Omental fat pad (tissue), 4 donors: ENCODE measurements around the gene CCDC18. TPM values are rescaled to one million over a fixed set of nuclear protein-coding genes. Genes with fewer than 3 reads are reported as not detected.

Experiments
- ATAC-seq: fragments of 150-250 bp; one replicate; pipeline ENCODE4 v1.9.1; 2016; ENCODE audit warnings: mild to moderate bottlenecking, moderate library complexity; ENCODE audit not compliant: low FRiP score
- DNase-seq: peaks from one replicate; pipeline ENCODE4 v3.0.0-alpha.2; 2019; ENCODE audit warnings: low spot score
- CTCF ChIP-seq, 3 donors: fragments of 450-650 bp; IDR thresholded peaks; one replicate each; pipeline ENCODE4 v1.5.1; 2016 to 2017; ENCODE audit warnings: antibody characterized with exemption in 3 of 3, mild to moderate bottlenecking in 3 of 3, moderate library complexity in 2 of 3
- small RNA-seq: library from RNA; depleted of rRNA; stranded (forward); fragments of <200 nt; gene quantifications from one replicate; pipeline ENCODE3, GENCODE V24; 2016
- total RNA-seq, 4 donors: library from RNA; depleted of rRNA; stranded (reverse); fragments of >200 nt; gene quantifications; one replicate each; pipeline ENCODE4 v1.1.0, GENCODE V29; 2016

The CCDC18 gene
- total RNA-seq, 4 donors from 2014 or later: 8.2 to 12.6 (median 10.1) TPM

GRCh38 chr1:93324486-93325464 lies 144.3 kb downstream of the CCDC18 start:
- no peak for DNase-seq
- no peak for ATAC-seq
- TF ChIP-seq CTCF (IDR thresholded peaks at IDR 0.05): no peak

Small RNA genes lying within 50 kb of the gene (small RNA-seq; reads per million reads assigned to genes)
- gene AC126124.1 (not detected), gene AL139421.1 (not detected)

Other genes with a start within 250 kb of the CCDC18 start
- 10 to 100 TPM in 3 of 4 donors, 1 to 10 TPM in 1; 9.1 to 27.2 (median 18.3) TPM for gene DIPK1A, start 219.3 kb upstream of the CCDC18 start, total RNA-seq
- 10 to 100 TPM in 3 of 4 donors, 1 to 10 TPM in 1; 8.4 to 27.6 (median 14.1) TPM for gene MTF2, start 101.4 kb upstream of the CCDC18 start, total RNA-seq
- gene TMED5, start 311 bp upstream of the CCDC18 start, total RNA-seq: 100 to 1,000 TPM in 3 of 4 donors, 10 to 100 TPM in 1; 57.2 to 189 (median 136) TPM
- 10 to 100 TPM; 21.4 to 31.9 (median 27.7) TPM for gene DR1, start 165.2 kb downstream of the CCDC18 start, total RNA-seq